ENCODE measurements around the gene GIT2.

Gene GIT2

DNA sequence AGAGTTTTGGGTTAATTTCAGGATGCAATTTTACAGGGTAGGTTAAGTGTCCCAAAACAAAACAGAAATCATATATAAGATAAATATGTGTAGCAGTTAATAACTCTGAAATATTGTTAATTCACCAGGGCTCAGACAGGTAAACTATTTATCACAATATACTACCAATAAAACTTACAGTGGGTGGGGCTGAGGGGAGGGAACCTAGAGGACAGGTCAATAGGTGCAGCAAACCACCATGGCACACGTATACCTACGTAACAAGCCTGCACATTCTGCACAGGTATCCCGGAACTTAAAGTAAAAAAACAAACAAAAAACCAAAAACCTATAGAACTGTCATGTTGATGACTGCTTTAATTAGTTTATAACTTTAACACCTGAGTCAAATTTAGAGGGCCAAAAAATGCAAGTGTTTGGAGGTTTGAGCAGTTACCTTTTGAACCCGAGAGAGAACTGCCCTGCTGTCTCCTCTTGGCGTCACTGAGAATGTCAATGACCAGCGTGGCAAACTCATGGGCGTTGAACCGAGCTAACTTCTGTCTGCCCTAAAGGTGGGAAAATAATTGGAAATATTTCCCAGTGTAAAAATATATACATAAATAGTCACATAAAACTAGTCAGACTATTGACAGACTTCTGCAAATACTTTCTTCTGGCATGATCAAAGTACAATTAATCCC, 36.6 kb downstream of the GIT2 start:
- Histone ChIP-seq H3K9me3 (ENCODE audit: insufficient read depth, low read length, severe bottlenecking) (no peaks in the 10 kb centered on the region), H4K20me1 (ENCODE audit: insufficient read depth, low read length) (no peaks in the 10 kb centered on the region), H3K4me3 (ENCODE audit: low read depth in 1 of 2, low read length in 2 of 2) (no peak overlapping the region), H3K9ac (ENCODE audit: low read depth, low read length) (no peak overlapping the region), H2AFZ (ENCODE audit: low read depth, low read length) (no peak overlapping the region), H3K27me3 (ENCODE audit: insufficient read depth, low read length, poor library complexity) (no peaks in the 10 kb centered on the region), H3K27ac (ENCODE audit: low read length) (no peak overlapping the region), H3K79me2 (ENCODE audit: insufficient read depth, low read length) (no peaks in the 10 kb centered on the region), H3K4me2 (ENCODE audit: insufficient read depth, low read length) (no peak overlapping the region), H3K4me1 (ENCODE audit: insufficient read depth, low read length) (no peaks in the 10 kb centered on the region), H3K36me3 (ENCODE audit: insufficient read depth, low read length) (peaks cover 76% of the 10 kb centered on the region)
- no peak for ATAC-seq (ENCODE audit: insufficient read depth, low read depth)
- DNase-seq: no peak
- TF ChIP-seq, protein P1, sequence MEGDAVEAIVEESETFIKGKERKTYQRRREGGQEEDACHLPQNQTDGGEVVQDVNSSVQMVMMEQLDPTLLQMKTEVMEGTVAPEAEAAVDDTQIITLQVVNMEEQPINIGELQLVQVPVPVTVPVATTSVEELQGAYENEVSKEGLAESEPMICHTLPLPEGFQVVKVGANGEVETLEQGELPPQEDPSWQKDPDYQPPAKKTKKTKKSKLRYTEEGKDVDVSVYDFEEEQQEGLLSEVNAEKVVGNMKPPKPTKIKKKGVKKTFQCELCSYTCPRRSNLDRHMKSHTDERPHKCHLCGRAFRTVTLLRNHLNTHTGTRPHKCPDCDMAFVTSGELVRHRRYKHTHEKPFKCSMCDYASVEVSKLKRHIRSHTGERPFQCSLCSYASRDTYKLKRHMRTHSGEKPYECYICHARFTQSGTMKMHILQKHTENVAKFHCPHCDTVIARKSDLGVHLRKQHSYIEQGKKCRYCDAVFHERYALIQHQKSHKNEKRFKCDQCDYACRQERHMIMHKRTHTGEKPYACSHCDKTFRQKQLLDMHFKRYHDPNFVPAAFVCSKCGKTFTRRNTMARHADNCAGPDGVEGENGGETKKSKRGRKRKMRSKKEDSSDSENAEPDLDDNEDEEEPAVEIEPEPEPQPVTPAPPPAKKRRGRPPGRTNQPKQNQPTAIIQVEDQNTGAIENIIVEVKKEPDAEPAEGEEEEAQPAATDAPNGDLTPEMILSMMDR (IDR thresholded peaks at IDR 0.05; ENCODE audit: borderline replicate concordance, extremely low read depth, low read length, poor library complexity, severe bottlenecking): no peak
- TF ChIP-seq EZH2 (IDR thresholded peaks at IDR 0.05; ENCODE audit: borderline replicate concordance, low read depth, low read length, severe bottlenecking): no peak

DNA sequence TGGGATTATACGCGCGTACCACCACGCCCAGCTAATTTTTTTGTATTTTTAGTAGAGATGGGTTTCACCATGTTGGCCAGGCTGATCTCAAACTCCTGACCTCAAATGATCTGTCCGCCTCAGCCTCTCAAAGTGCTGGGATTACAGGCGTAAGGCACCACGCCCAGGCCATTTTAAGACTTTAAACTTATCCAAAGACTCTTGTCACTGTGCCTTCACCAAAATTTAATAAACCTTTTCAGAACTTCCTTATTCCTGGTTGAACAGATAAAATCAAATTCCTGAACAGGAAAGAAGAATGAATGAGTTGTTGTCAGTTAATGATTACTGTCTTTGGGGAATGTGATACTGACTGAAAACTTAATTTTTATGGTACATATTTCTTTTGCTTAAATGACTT, 37.8 kb downstream of the GIT2 start:
- no peak for TF ChIP-seq EZH2 (IDR thresholded peaks at IDR 0.05; ENCODE audit: borderline replicate concordance, low read depth, low read length, severe bottlenecking)
- TF ChIP-seq, protein P1 (IDR thresholded peaks at IDR 0.05; ENCODE audit: borderline replicate concordance, extremely low read depth, low read length, poor library complexity, severe bottlenecking): no peak
- Histone ChIP-seq H3K27me3 (ENCODE audit: insufficient read depth, low read length, poor library complexity) (no peaks in the 10 kb centered on the region), H3K36me3 (ENCODE audit: insufficient read depth, low read length) (peaks cover 74% of the 10 kb centered on the region), H4K20me1 (ENCODE audit: insufficient read depth, low read length) (no peaks in the 10 kb centered on the region), H3K4me1 (ENCODE audit: insufficient read depth, low read length) (no peaks in the 10 kb centered on the region), H2AFZ (ENCODE audit: low read depth, low read length) (no peak overlapping the region), H3K27ac (ENCODE audit: low read length) (no peak overlapping the region), H3K4me2 (ENCODE audit: insufficient read depth, low read length) (no peak overlapping the region), H3K9me3 (ENCODE audit: insufficient read depth, low read length, severe bottlenecking) (no peaks in the 10 kb centered on the region), H3K4me3 (ENCODE audit: low read depth in 1 of 2, low read length in 2 of 2) (no peak overlapping the region), H3K9ac (ENCODE audit: low read depth, low read length) (no peak overlapping the region), H3K79me2 (ENCODE audit: insufficient read depth, low read length) (no peaks in the 10 kb centered on the region)
- ATAC-seq (ENCODE audit: insufficient read depth, low read depth) (no peak), DNase-seq (no peak)

DNA sequence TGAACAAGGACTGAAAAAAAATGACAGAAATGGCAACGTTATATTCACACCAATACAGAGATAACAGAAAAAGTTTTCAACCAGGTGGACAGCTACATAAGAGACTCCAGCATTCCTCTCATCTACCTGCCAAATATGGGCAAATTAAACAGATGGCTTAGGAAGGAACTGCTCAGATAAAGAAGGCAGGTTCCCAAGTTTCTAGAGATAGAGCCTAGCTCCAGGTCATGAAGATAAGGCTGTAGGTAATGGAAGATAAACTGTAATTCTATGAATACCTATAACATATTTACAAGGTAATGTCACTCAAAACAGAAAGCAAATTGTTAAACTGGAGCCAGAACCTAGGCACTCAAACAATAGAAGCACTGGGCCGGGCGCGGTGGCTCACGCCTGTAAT, 42.5 kb downstream of the GIT2 start:
- Histone ChIP-seq H4K20me1 (ENCODE audit: insufficient read depth, low read length) (no peaks in the 10 kb centered on the region), H3K4me3 (ENCODE audit: low read depth in 1 of 2, low read length in 2 of 2) (no peak overlapping the region), H3K79me2 (ENCODE audit: insufficient read depth, low read length) (no peaks in the 10 kb centered on the region), H2AFZ (ENCODE audit: low read depth, low read length) (no peak overlapping the region), H3K27ac (ENCODE audit: low read length) (no peak overlapping the region), H3K9ac (ENCODE audit: low read depth, low read length) (no peak overlapping the region), H3K4me1 (ENCODE audit: insufficient read depth, low read length) (no peaks in the 10 kb centered on the region), H3K9me3 (ENCODE audit: insufficient read depth, low read length, severe bottlenecking) (no peaks in the 10 kb centered on the region), H3K27me3 (ENCODE audit: insufficient read depth, low read length, poor library complexity) (no peaks in the 10 kb centered on the region), H3K4me2 (ENCODE audit: insufficient read depth, low read length) (no peak overlapping the region), H3K36me3 (ENCODE audit: insufficient read depth, low read length) (peaks cover 74% of the 10 kb centered on the region)
- TF ChIP-seq, protein P1 (IDR thresholded peaks at IDR 0.05; ENCODE audit: borderline replicate concordance, extremely low read depth, low read length, poor library complexity, severe bottlenecking): no peak
- TF ChIP-seq EZH2 (IDR thresholded peaks at IDR 0.05; ENCODE audit: borderline replicate concordance, low read depth, low read length, severe bottlenecking): no peak
- ATAC-seq (ENCODE audit: insufficient read depth, low read depth) (no peak), DNase-seq (no peak)
